Large intestine (tissue), 3 donors: ENCODE data around the gene RFFL. TPM values are rescaled to one million over a fixed set of nuclear protein-coding genes. Genes with fewer than 3 reads are reported as not detected.
A peak's percentile ranks its signal among the peaks of the same experiment; 100 is the strongest.
"Not testable (repeated sequence)": the region's sequence is repeated elsewhere in the genome, so short reads cannot be mapped to it uniquely, and the experiment has no call there.

ENCODE experiments used
- DNase-seq, 2 donors: peaks; one replicate each; pipeline versions ENCODE4 v3.0.0 to v3.0.0-alpha.2; 2013
- H3K27ac ChIP-seq: one replicate; pipeline ENCODE4 v1.5.1; 2013; ENCODE audit warnings: low read length
- H3K27me3 ChIP-seq: 2 replicates; pipeline ENCODE4 v1.6.1; 2013; ENCODE audit warnings: low read length; ENCODE audit not compliant: control insufficient read depth, insufficient read depth
- H3K36me3 ChIP-seq: 2 replicates; pipeline ENCODE4 v1.6.1; 2013; ENCODE audit warnings: low read length; ENCODE audit not compliant: control insufficient read depth, insufficient read depth
- H3K4me1 ChIP-seq: one replicate; pipeline ENCODE4 v1.6.1; 2013; ENCODE audit warnings: low read length; ENCODE audit not compliant: control insufficient read depth, insufficient read depth
- H3K4me3 ChIP-seq: one replicate; pipeline ENCODE4 v1.5.1; 2013; ENCODE audit warnings: low read length
- H3K9me3 ChIP-seq: one replicate; pipeline ENCODE4 v1.6.1; 2013; ENCODE audit warnings: mild to moderate bottlenecking, low read depth, low read length, moderate library complexity; ENCODE audit not compliant: control insufficient read depth
- WGBS: methylation state at CpG from one replicate; pipeline ENCODE4 v1.1.5; 2013; ENCODE audit warnings: low lambda C conversion rate; ENCODE audit not compliant: insufficient coverage; 5-methylcytosine and 5-hydroxymethylcytosine counted together
- polyA plus RNA-seq: library from polyadenylated mRNA; unstranded; fragments of 120-200 nt; gene quantifications from one replicate; pipeline ENCODE4 v1.2.1, GENCODE V29; 2013

Gene RFFL
- polyA plus RNA-seq, 1 donor: 31.1 TPM

DNA sequence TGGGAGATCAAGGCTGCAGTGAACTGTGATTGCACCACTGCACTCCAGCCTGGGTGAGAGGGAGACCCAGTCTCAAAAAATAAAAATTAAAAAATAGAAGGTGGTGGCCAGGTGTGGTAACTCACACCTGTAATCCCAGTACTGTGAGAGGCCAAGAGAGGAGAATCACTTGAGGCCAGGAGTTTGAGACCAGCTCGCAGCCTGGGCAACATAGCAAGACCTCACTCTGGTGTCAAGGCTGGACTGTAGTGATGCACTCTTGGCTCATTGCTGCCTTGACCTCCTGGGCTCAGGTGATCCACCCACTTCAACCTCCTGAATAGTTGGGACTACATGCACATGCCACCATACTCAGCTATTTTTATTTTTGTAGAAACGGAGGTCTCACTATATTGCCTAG, 13.3 kb downstream of the RFFL start:
- no peak for DNase-seq
- WGBS: 100% methylated on average over 1 of the region's 2 CpGs
- Histone ChIP-seq H3K4me1 (peaks cover 59% of the 10 kb centered on the region), H3K27ac (peak overlapping the region; percentile 92), H3K4me3 (no peak overlapping the region), H3K36me3 (no peaks in the 10 kb centered on the region), H3K27me3 (no peaks in the 10 kb centered on the region), H3K9me3 (no peaks in the 10 kb centered on the region)

- WGBS: no CpG with 5 or more reads among the region's 3 CpGs
- Histone ChIP-seq H3K27ac (peak overlapping the region; percentile 21), H3K4me1 (peaks cover 71% of the 10 kb centered on the region)
These were observed 14.7 kb downstream of the RFFL start for GRCh38 chr17:35048685-35049379.

GRCh38 chr17:35046740-35047283, 16.7 kb downstream of the RFFL start:
- WGBS: 20% methylated on average over 1 of the region's 5 CpGs
- Histone ChIP-seq H3K9me3 (no peaks in the 10 kb centered on the region), H3K4me3 (peak overlapping the region; percentile 13), H3K27ac (peak overlapping the region; percentile 90), H3K36me3 (peaks cover 1% of the 10 kb centered on the region), H3K27me3 (no peaks in the 10 kb centered on the region), H3K4me1 (peaks cover 55% of the 10 kb centered on the region)
- DNase-seq: peak; percentile 61 to 79

More at GRCh38 chr17:35048685-35049379, 14.7 kb downstream of the RFFL start:
- Histone ChIP-seq H3K9me3 (no peaks in the 10 kb centered on the region), H3K36me3 (no peaks in the 10 kb centered on the region), H3K4me3 (no peak overlapping the region), H3K27me3 (no peaks in the 10 kb centered on the region)
- DNase-seq: peak in 1 of 2 donors; percentile 41

DNA sequence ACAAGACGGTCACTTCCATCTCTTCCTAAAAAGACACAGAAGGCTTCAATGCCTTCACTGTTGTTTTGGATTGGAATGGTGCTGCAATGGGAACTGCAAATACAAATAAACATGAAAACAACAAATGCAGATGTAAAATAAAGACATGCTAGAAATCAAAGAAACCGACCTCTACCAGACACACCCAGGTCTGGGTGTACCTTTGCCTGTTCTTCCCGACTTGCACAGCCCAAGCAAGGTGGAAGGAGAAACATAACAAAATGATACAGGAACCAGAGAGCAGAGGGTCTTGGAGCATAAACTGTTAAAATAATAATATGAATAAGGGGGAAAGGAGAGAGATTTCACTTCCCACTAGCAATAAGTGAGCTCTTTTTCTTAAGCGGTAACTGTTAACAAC, 17.3 kb downstream of the RFFL start:
- 73% methylated on average over 3 of the region's 4 CpGs for WGBS
- peaks cover 52% of the 10 kb centered on the region for H3K4me1 ChIP-seq
- peak in 1 of 2 donors; percentile 22 for DNase-seq
- no peak overlapping the region for H3K4me3 ChIP-seq
- peak overlapping the region; percentile 90 for H3K27ac ChIP-seq
- peaks cover 2% of the 10 kb centered on the region for H3K36me3 ChIP-seq
- H3K27me3 ChIP-seq: no peaks in the 10 kb centered on the region
- no peaks in the 10 kb centered on the region for H3K9me3 ChIP-seq

DNA sequence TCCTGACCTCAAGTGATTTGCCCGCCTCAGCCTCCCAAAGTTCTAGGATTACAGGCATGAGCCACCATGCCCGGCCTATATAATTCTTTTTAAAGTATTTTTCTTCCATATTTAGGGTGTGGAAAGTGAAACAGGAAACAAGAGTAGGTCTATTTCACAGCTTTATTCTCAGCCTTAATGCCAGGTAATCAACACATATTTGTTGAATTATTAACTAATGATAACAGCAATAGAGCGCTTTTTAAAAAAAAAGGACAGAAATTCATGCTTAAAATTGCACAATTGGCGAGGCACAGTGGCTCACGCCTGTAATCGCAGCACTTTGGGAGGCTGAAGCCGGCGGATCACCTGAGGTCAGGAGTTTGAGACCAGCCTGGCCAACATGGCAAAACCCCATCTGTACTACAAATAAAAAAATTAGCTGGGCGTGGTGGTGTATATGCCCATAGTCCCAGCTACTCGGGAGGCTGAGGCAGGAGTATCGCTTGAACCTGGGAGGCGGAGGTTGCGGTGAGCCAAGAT, 18.0 kb downstream of the RFFL start:
- H3K9me3 ChIP-seq, H3K36me3 ChIP-seq, H3K4me3 ChIP-seq, H3K27me3 ChIP-seq: not testable (repeated sequence)
- peak overlapping the region; percentile 90 for H3K27ac ChIP-seq
- no CpG with 5 or more reads among the region's 13 CpGs for WGBS
- H3K4me1 ChIP-seq: peaks cover 46% of the 10 kb centered on the region
- DNase-seq: peak in 1 of 2 donors; percentile 81

- Histone ChIP-seq H3K36me3 (peaks cover 2% of the 10 kb centered on the region), H3K4me3 (no peak overlapping the region), H3K27me3 (no peaks in the 10 kb centered on the region), H3K27ac (peak overlapping the region; percentile 90), H3K4me1 (peaks cover 37% of the 10 kb centered on the region), H3K9me3 (no peaks in the 10 kb centered on the region)
- no peak for DNase-seq
- no CpG with 5 or more reads among the region's 8 CpGs for WGBS
These were observed 19.3 kb downstream of the RFFL start for GRCh38 chr17:35044181-35044580.

DNA sequence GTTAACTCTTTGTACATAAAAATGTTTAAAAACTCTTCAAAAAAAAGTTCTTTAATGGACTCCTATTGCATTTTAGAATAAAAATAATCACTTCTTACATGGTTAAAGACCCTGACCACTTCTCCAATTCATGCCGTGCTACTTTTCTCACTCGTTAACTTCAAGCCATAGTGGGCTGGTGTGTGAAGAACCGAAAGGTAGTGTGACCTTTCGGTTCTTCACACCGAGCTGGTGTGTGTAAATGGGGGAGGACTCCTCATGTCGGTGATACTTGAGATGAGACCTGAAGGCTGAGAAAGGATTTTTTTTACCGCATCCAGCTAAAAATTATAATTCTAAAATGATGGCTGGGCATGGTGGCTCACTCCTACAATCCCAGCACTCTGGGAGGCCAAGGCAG, 22.1 kb downstream of the RFFL start:
- no peak overlapping the region for H3K4me3 ChIP-seq
- H3K27me3 ChIP-seq: no peaks in the 10 kb centered on the region
- H3K27ac ChIP-seq: no peak overlapping the region
- H3K4me1 ChIP-seq: peaks cover 21% of the 10 kb centered on the region
- no peak for DNase-seq
- no CpG with 5 or more reads among the region's 7 CpGs for WGBS
- H3K36me3 ChIP-seq: peaks cover 2% of the 10 kb centered on the region
- no peaks in the 10 kb centered on the region for H3K9me3 ChIP-seq

DNA sequence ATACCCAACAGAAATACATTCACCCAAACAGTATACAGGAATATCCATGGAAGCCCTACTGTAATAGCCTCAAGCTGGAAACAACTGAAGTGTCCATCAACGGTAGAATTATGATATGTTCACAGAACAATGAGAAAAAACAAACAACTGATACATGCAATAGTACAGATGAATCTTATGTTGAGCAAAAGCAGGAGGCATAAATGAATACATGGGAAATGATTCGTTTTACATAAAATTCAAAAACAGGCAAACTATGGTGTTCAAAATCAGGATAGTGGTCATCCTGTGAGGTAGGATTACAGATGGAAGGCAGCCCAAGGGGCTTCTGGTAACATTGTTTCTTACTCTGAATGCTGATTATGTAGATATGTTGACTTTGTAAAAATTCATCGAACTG, 25.1 kb downstream of the RFFL start:
- DNase-seq: no peak
- H3K27ac ChIP-seq: no peak overlapping the region
- H3K9me3 ChIP-seq: no peaks in the 10 kb centered on the region
- H3K36me3 ChIP-seq: peaks cover 2% of the 10 kb centered on the region
- no peaks in the 10 kb centered on the region for H3K4me1 ChIP-seq
- WGBS: no CpG with 5 or more reads among the region's 3 CpGs
- H3K27me3 ChIP-seq: no peaks in the 10 kb centered on the region
- no peak overlapping the region for H3K4me3 ChIP-seq

- H3K27me3 ChIP-seq: no peaks in the 10 kb centered on the region
- peaks cover 6% of the 10 kb centered on the region for H3K36me3 ChIP-seq
- DNase-seq: no peak
- no peaks in the 10 kb centered on the region for H3K9me3 ChIP-seq
- no peak overlapping the region for H3K27ac ChIP-seq
- H3K4me1 ChIP-seq: no peaks in the 10 kb centered on the region
- WGBS: no CpG with 5 or more reads among the region's 1 CpG
- H3K4me3 ChIP-seq: no peak overlapping the region
These were observed 32.7 kb downstream of the RFFL start for GRCh38 chr17:35030780-35031179.

GRCh38 chr17:35028531-35029262, 34.8 kb downstream of the RFFL start:
- no peak overlapping the region for H3K27ac ChIP-seq
- 50% methylated on average over 1 of the region's 3 CpGs for WGBS

More at GRCh38 chr17:35028531-35029262, 34.8 kb downstream of the RFFL start:
- no peaks in the 10 kb centered on the region for H3K9me3 ChIP-seq
- H3K4me1 ChIP-seq: no peaks in the 10 kb centered on the region
- H3K27me3 ChIP-seq: no peaks in the 10 kb centered on the region
- no peak for DNase-seq
- no peak overlapping the region for H3K4me3 ChIP-seq
- peaks cover 19% of the 10 kb centered on the region for H3K36me3 ChIP-seq
